Mucosa of rectum (tissue), 2 donors: ENCODE results near the gene BABAM2.

Source experiments
- H3K27ac ChIP-seq, 2 donors: one replicate each; pipeline ENCODE4 v1.7.0; 2013; ENCODE audit warnings: inconsistent platforms in 2 of 2, low read depth in 2 of 2, low read length in 2 of 2
- H3K27me3 ChIP-seq, 2 donors: one replicate each; pipeline ENCODE4 v1.7.0; 2013; ENCODE audit warnings: low read length in 2 of 2; ENCODE audit not compliant: control insufficient read depth in 2 of 2, insufficient read depth in 2 of 2
- H3K36me3 ChIP-seq, 2 donors: one replicate each; pipeline ENCODE4 v1.7.0; 2013; ENCODE audit warnings: low read length in 2 of 2; ENCODE audit not compliant: control insufficient read depth in 2 of 2, insufficient read depth in 2 of 2
- H3K4me1 ChIP-seq, 2 donors: one replicate each; pipeline ENCODE4 v1.7.0; 2013; ENCODE audit warnings: low read length in 2 of 2, mild to moderate bottlenecking in 1 of 2; ENCODE audit not compliant: control insufficient read depth in 2 of 2, insufficient read depth in 2 of 2
- H3K4me3 ChIP-seq, 2 donors: one replicate each; pipeline ENCODE4 v1.7.0; 2013; ENCODE audit warnings: low read length in 2 of 2
- H3K9ac ChIP-seq, 2 donors: one replicate each; pipeline ENCODE4 v1.7.0; 2013; ENCODE audit warnings: low read length in 2 of 2, low read depth in 1 of 2, mild to moderate bottlenecking in 1 of 2
- H3K9me3 ChIP-seq, 2 donors: one replicate each; pipeline ENCODE4 v1.7.0; 2013; ENCODE audit warnings: low read length in 2 of 2; ENCODE audit not compliant: control insufficient read depth in 2 of 2
- donor health status: healthy.
- donor health status: Normal muscosa, but diverticular disease.

BABAM2 gene

GRCh38 chr2:28336264-28336980, 445.9 kb downstream of the BABAM2 start:
- Histone ChIP-seq H3K9ac (no peak overlapping the region), H3K4me3 (no peak overlapping the region), H3K27me3 (no peaks in the 10 kb centered on the region), H3K4me1 (peaks cover 5 to 7% of the 10 kb centered on the region in 2 donors), H3K27ac (no peak overlapping the region), H3K9me3 (no peaks in the 10 kb centered on the region), H3K36me3 (peaks cover 0 to 4% of the 10 kb centered on the region in 2 donors)

GRCh38 chr2:28336982-28337627, 446.6 kb downstream of the BABAM2 start:
- peaks cover 5 to 8% of the 10 kb centered on the region in 2 donors for H3K4me1 ChIP-seq
- H3K27ac ChIP-seq = no peak overlapping the region

GRCh38 chr2:28338046-28338817, 447.7 kb downstream of the BABAM2 start:
- H3K4me1 ChIP-seq = peaks cover 5 to 15% of the 10 kb centered on the region in 2 donors
- no peak overlapping the region for H3K9ac ChIP-seq

More at GRCh38 chr2:28336982-28337627, 446.6 kb downstream of the BABAM2 start:
- peaks cover 0 to 4% of the 10 kb centered on the region in 2 donors for H3K36me3 ChIP-seq
- no peak overlapping the region for H3K4me3 ChIP-seq
- H3K9ac ChIP-seq = no peak overlapping the region
- no peaks in the 10 kb centered on the region for H3K27me3 ChIP-seq
- H3K9me3 ChIP-seq = no peaks in the 10 kb centered on the region

GRCh38 chr2:28338831-28339321, 448.3 kb downstream of the BABAM2 start:
- H3K4me1 ChIP-seq = peaks cover 5 to 15% of the 10 kb centered on the region in 2 donors
- no peaks in the 10 kb centered on the region for H3K9me3 ChIP-seq
- H3K4me3 ChIP-seq = no peak overlapping the region
- peak overlapping the region; percentile 19 to 33 for H3K27ac ChIP-seq
- H3K36me3 ChIP-seq = peaks cover 0 to 4% of the 10 kb centered on the region in 2 donors
- no peaks in the 10 kb centered on the region for H3K27me3 ChIP-seq
- no peak overlapping the region for H3K9ac ChIP-seq

More at GRCh38 chr2:28338046-28338817, 447.7 kb downstream of the BABAM2 start:
- no peaks in the 10 kb centered on the region for H3K9me3 ChIP-seq
- H3K36me3 ChIP-seq = peaks cover 0 to 4% of the 10 kb centered on the region in 2 donors
- peak overlapping the region; percentile 23 to 33 for H3K27ac ChIP-seq
- H3K4me3 ChIP-seq = no peak overlapping the region
- H3K27me3 ChIP-seq = no peaks in the 10 kb centered on the region

GRCh38 chr2:28339516-28340175, 449.1 kb downstream of the BABAM2 start:
- H3K4me1 ChIP-seq = peaks cover 5 to 15% of the 10 kb centered on the region in 2 donors
- no peaks in the 10 kb centered on the region for H3K27me3 ChIP-seq
- H3K36me3 ChIP-seq = peaks cover 0 to 4% of the 10 kb centered on the region in 2 donors
- H3K9ac ChIP-seq = no peak overlapping the region
- H3K27ac ChIP-seq = no peak overlapping the region
- no peak overlapping the region for H3K4me3 ChIP-seq
- H3K9me3 ChIP-seq = no peaks in the 10 kb centered on the region

- Histone ChIP-seq H3K4me3 (no peak overlapping the region), H3K9ac (no peak overlapping the region), H3K4me1 (peaks cover 5 to 15% of the 10 kb centered on the region in 2 donors), H3K9me3 (no peaks in the 10 kb centered on the region), H3K36me3 (peaks cover 0 to 4% of the 10 kb centered on the region in 2 donors), H3K27me3 (no peaks in the 10 kb centered on the region), H3K27ac (no peak overlapping the region)
Measured at GRCh38 chr2:28340312-28341202, 450.0 kb downstream of the BABAM2 start.

GRCh38 chr2:28341208-28341891, 450.8 kb downstream of the BABAM2 start:
- Histone ChIP-seq H3K27ac (no peak overlapping the region), H3K4me1 (peaks cover 5 to 15% of the 10 kb centered on the region in 2 donors), H3K9me3 (no peaks in the 10 kb centered on the region), H3K9ac (no peak overlapping the region), H3K36me3 (peaks cover 0 to 4% of the 10 kb centered on the region in 2 donors), H3K27me3 (no peaks in the 10 kb centered on the region), H3K4me3 (no peak overlapping the region)

GRCh38 chr2:28342081-28342967, 451.8 kb downstream of the BABAM2 start:
- Histone ChIP-seq H3K4me1 (peaks cover 5 to 15% of the 10 kb centered on the region in 2 donors), H3K9ac (no peak overlapping the region), H3K27me3 (no peaks in the 10 kb centered on the region), H3K4me3 (no peak overlapping the region), H3K9me3 (no peaks in the 10 kb centered on the region), H3K36me3 (peaks cover 0 to 4% of the 10 kb centered on the region in 2 donors), H3K27ac (peak overlapping the region; percentile 44 to 48)
